A673 (cell line): Measurements from ENCODE around the gene ZDHHC22.

ENCODE experiments used
- CTCF ChIP-seq: fragments of 300-800, 200-600 bp; sonication (generic); conservative IDR thresholded peaks from 2 replicates; pipeline ENCODE4 v1.5.1; 2017; ENCODE audit warnings: low read depth, mild to moderate bottlenecking, antibody characterized with exemption, low read length, moderate library complexity, mixed read lengths
- EZH2 ChIP-seq: fragments of 200-600 bp; sonication (generic); IDR thresholded peaks from 2 replicates; pipeline ENCODE4 v1.6.1; 2017; ENCODE audit warnings: borderline replicate concordance, low read depth, mild to moderate bottlenecking, mixed read lengths, antibody characterized with exemption, low read length; ENCODE audit not compliant: poor library complexity, severe bottlenecking

DNA sequence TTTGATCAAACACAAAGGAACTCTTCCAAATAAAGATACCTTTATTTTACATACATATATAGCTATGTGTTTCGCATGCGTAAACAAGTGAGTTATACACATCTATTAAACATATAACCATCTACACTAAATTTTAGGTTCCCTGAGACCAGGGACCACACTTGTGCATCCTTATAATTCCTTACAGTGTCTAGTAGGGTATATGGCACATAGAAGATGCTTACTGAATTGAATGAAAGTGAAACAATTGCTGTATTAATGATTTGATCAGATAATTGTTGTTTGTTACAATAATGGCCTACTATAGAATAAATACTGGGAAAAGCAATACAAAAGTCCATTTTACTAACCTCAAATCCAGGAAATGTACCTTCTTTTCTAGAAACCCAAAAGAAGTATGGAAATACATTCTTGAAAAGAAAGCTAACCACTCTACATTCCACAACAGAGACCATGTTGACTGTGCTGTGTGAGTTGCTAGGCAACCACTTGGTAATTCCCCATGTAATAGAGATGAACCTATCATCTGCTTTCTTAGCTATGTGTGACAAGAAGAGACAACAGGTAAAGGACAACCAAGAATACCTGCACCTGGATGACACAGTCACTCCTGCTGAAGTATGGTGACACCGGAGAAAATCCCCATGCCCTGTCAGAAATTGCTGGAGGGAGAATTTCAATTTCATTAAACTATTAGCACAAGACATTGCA, 55.4 kb downstream of the ZDHHC22 start:
- TF ChIP-seq CTCF, result no peak
- no peak for TF ChIP-seq EZH2
